HUES48 (cell line): ENCODE measurements around the gene RHOV.

Source experiments
- H3K27ac ChIP-seq: one replicate; pipeline ENCODE4 v1.7.0; 2013; ENCODE audit warnings: low read depth, low read length, inconsistent platforms
- H3K27me3 ChIP-seq: 2 replicates; pipeline ENCODE4 v1.6.1; 2013; ENCODE audit warnings: mild to moderate bottlenecking, low read length; ENCODE audit not compliant: control insufficient read depth, insufficient read depth
- H3K36me3 ChIP-seq: 2 replicates; pipeline ENCODE4 v1.6.1; 2013; ENCODE audit warnings: low read length; ENCODE audit not compliant: control insufficient read depth, insufficient read depth
- H3K4me1 ChIP-seq: 2 replicates; pipeline ENCODE4 v1.6.1; 2013; ENCODE audit warnings: mild to moderate bottlenecking, low read length; ENCODE audit not compliant: control insufficient read depth, insufficient read depth
- H3K4me3 ChIP-seq: 2 replicates; pipeline ENCODE4 v1.5.1; 2013; ENCODE audit warnings: mild to moderate bottlenecking, low read depth, low read length
- H3K9ac ChIP-seq: 2 replicates; pipeline ENCODE4 v1.6.1; 2013; ENCODE audit warnings: mild to moderate bottlenecking, low read depth, low read length, moderate library complexity
- H3K9me3 ChIP-seq: 2 replicates; pipeline ENCODE4 v1.6.1; 2013; ENCODE audit warnings: low read length; ENCODE audit not compliant: control insufficient read depth, insufficient read depth

RHOV gene

DNA sequence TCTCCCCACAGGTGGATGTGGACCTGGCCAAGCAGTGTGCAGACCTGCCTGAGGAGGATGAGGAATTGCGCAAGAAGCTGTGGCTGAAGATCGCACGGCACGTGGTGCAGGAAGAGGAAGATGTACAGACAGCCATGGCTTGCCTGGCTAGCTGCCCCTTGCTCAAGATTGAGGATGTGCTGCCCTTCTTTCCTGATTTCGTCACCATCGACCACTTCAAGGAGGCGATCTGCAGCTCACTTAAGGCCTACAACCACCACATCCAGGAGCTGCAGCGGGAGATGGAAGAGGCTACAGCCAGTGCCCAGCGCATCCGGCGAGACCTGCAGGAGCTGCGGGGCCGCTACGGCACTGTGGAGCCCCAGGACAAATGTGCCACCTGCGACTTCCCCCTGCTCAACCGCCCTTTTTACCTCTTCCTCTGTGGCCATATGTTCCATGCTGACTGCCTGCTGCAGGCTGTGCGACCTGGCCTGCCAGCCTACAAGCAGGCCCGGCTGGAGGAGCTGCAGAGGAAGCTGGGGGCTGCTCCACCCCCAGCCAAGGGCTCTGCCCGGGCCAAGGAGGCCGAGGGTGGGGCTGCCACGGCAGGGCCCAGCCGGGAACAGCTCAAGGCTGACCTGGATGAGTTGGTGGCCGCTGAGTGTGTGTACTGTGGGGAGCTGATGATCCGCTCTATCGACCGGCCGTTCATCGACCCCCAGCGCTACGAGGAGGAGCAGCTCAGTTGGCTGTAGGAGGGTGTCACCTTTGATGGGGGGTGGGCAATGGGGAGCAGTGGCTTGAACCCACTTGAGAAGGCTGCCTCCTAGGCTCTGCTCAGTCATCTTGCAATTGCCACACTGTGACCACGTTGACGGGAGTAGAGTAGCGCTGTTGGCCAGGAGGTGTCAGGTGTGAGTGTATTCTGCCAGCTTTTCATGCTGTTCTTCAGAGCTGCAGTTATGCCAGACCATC is 28.8 kb upstream of the RHOV start:
- no peak overlapping the region for H3K27ac ChIP-seq
- no peak overlapping the region for H3K4me3 ChIP-seq
- H3K9ac ChIP-seq, result no peak overlapping the region
- peaks cover 10% of the 10 kb centered on the region for H3K4me1 ChIP-seq
- H3K27me3 ChIP-seq, result no peaks in the 10 kb centered on the region
- H3K36me3 ChIP-seq, result peaks cover 60% of the 10 kb centered on the region
- H3K9me3 ChIP-seq, result no peaks in the 10 kb centered on the region

DNA sequence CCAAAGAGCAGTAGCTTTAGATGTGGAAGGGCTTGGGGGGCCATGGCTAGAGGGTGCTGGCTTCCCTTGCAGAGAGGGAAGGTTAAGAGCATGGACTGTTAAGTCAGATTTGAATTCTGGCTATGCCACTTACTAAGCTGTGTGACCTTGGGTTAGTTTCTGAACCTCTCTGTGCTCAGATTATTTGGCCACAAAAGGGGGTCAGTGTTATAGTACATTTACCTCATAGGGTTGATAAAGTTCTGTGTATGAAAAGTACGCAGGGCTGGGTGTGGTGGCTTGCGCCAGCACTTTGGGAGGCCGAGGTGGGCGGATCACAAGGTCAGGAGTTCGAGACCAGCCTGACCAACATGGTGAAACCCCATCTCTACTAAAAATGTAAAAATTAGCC is 27.0 kb upstream of the RHOV start:
- H3K9ac ChIP-seq, result no peak overlapping the region
- H3K9me3 ChIP-seq, result no peaks in the 10 kb centered on the region
- peaks cover 3% of the 10 kb centered on the region; the same call in 1 of the 2 replicates for H3K4me1 ChIP-seq
- H3K36me3 ChIP-seq, result peaks cover 75% of the 10 kb centered on the region
- H3K27ac ChIP-seq, result no peak overlapping the region
- no peaks in the 10 kb centered on the region for H3K27me3 ChIP-seq
- no peak overlapping the region for H3K4me3 ChIP-seq

DNA sequence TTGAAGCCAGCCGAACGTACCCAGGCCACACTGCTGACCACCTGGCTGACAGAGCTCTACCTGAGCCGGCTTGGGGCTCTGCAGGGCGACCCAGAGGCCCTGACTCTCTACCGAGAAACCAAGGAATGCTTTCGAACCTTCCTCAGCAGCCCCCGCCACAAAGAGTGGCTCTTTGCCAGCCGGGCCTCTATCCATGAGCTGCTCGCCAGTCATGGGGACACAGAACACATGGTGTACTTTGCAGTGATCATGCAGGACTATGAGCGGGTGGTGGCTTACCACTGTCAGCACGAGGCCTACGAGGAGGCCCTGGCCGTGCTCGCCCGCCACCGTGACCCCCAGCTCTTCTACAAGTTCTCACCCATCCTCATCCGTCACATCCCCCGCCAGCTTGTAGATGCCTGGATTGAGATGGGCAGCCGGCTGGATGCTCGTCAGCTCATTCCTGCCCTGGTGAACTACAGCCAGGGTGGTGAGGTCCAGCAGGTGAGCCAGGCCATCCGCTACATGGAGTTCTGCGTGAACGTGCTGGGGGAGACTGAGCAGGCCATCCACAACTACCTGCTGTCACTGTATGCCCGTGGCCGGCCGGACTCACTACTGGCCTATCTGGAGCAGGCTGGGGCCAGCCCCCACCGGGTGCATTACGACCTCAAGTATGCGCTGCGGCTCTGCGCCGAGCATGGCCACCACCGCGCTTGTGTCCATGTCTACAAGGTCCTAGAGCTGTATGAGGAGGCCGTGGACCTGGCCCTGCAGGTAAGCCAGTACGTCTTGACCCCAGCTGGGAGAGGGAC is 26.4 kb upstream of the RHOV start:
- Histone ChIP-seq H3K9ac (no peak overlapping the region), H3K27me3 (no peaks in the 10 kb centered on the region), H3K27ac (no peak overlapping the region), H3K4me1 (peaks cover 2% of the 10 kb centered on the region), H3K36me3 (peaks cover 75% of the 10 kb centered on the region), H3K4me3 (no peak overlapping the region), H3K9me3 (no peaks in the 10 kb centered on the region)

DNA sequence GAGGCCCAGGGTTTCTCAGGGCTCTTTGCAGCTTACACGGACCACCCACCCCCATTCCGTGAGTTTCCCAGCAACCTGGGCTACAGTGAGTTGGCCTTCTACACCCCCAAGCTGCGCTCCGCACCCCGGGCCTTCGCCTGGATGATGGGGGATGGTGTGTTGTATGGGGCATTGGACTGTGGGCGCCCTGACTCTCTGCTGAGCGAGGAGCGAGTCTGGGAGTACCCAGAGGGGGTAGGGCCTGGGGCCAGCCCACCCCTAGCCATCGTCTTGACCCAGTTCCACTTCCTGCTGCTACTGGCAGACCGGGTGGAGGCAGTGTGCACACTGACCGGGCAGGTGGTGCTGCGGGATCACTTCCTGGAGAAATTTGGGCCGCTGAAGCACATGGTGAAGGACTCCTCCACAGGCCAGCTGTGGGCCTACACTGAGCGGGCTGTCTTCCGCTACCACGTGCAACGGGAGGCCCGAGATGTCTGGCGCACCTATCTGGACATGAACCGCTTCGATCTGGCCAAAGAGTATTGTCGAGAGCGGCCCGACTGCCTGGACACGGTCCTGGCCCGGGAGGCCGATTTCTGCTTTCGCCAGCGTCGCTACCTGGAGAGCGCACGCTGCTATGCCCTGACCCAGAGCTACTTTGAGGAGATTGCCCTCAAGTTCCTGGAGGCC is 25.6 kb upstream of the RHOV start:
- Histone ChIP-seq H3K4me3 (no peak overlapping the region), H3K9me3 (no peaks in the 10 kb centered on the region), H3K27ac (no peak overlapping the region), H3K4me1 (peaks cover 4% of the 10 kb centered on the region), H3K27me3 (no peaks in the 10 kb centered on the region), H3K9ac (no peak overlapping the region), H3K36me3 (peaks cover 70% of the 10 kb centered on the region)

DNA sequence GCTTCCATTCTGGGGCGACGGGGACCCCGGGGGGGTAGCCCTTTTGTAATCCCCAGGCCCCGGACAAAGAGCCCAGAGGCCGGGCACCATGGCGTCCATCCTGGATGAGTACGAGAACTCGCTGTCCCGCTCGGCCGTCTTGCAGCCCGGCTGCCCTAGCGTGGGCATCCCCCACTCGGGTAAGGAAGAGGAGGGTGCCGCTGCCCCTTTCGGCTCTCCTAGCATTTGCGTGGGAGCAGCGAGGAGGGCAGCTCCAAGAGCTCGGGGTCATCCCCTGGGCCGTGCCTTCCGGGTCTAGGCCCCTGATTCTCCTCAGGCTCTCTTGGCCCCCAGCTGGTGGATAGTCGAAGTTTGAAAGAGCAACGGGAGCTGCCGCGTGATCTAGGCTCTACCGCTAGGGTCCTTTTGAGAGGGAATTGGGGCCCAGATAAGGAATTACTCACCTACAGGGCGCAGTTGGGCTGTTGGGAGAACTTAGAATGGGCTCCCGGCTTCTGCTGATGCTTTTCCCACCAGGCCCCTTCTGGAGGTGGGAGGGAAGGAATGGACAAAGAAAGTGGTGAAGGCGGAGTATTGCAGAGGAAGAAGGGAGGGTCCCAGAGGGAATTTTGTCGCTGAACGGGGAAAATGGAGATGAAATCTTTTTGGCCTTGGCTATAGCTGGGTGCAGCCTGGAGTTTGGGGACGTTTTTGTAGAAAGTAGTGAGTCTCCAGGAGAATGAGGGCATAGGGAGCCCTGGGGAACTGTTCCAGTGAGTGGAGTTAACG is 20.8 kb upstream of the RHOV start:
- H3K27ac ChIP-seq, result peak overlapping the region; percentile 91
- H3K27me3 ChIP-seq, result peaks cover 5% of the 10 kb centered on the region
- H3K36me3 ChIP-seq, result peaks cover 38% of the 10 kb centered on the region
- H3K9me3 ChIP-seq, result no peaks in the 10 kb centered on the region
- H3K9ac ChIP-seq, result peak overlapping the region; percentile 74
- peaks cover 10% of the 10 kb centered on the region for H3K4me1 ChIP-seq
- peak overlapping the region; percentile 87 for H3K4me3 ChIP-seq

DNA sequence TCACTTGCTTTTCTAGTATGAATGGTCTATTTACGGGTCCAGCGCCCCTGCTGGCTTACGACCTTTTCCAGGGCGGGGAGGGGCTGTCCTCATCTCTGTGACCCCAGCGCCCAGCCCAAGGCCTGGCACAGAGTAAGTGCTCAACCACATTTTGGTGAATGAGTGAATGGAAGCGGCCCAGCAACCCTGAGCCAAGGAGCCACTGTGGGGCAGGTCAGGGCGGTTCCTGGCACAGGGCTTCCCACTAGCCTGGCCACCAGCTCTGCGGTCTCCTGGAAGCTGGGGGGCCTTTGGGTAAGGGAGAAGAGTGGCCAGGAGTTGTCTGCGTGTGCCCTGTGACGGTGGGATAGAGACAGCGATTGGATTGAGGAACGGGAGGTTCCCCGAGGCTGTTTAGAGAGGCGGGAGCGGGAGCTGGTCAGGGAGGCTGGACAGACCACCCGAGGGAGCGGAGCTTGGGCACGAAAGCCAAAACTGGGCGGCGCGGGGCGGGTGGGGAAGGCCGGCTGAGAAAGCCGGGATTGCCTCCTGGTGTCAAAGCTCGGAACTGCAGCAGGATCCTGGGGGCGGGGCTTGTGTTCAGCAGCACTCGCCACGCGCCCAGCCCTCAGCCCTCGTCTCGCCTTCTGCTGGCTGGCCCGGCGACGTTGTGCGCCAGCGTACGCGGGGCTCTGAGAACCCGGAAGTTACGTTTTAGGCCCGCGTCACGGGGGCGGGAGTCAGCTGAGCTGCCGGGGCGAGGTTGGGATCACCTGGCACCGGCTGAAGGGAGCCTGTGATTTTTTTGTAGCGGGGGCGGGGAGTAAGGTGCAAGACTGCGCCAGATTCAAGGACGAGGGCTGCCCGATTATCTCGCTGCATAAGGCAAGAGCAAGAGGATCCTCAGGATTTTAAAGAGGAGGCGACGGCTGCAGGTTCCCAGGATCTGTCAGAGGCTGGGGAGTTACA is 20.0 kb upstream of the RHOV start, which contains the start of gene VPS18:
TSS of gene VPS18 (plus strand) at position 718 of the 948 bp plus-strand sequence. CDS start 319 bp downstream, outside the sequence.
- no peaks in the 10 kb centered on the region for H3K9me3 ChIP-seq
- H3K36me3 ChIP-seq, result peaks cover 29% of the 10 kb centered on the region
- peaks cover 10% of the 10 kb centered on the region for H3K4me1 ChIP-seq
- H3K9ac ChIP-seq, result peak within 1 kb of the TSS; percentile 74
- peak within 1 kb of the TSS; percentile 87 for H3K4me3 ChIP-seq
- H3K27ac ChIP-seq, result peak within 1 kb of the TSS; percentile 91
- peaks cover 5% of the 10 kb centered on the region for H3K27me3 ChIP-seq

DNA sequence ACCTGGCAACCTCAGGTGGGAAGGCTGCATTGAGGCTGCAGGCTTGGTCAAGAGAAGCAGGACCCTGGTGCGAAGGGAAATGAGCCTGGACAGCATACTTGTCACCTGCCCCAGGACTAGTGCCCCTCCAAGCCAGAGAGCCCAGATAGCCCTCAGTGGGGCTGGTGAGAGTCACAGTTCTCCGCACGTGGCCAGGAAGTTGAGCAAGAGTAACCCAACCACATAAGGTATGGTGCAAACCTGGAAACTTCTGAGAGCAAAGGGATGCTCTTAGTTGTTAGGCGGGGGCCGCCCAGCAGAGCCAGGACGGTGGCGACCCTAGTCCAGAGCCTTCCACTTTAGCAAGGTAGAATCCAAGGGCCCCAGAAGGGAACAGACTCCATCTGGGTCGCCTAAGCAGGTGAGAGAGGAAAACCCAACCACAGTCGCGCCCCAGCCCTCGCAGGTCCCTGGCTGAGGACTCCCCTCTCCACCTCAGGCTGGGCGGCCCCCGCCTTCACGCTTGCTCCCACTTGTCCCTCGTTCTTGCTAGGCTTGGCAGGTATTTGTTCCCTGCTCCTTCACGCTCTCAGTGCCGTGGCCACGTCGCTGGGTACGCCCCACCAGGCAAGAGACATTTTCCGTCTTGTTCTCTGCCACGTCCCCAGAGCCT is 19.1 kb upstream of the RHOV start:
- Histone ChIP-seq H3K27ac (no peak overlapping the region), H3K9me3 (no peaks in the 10 kb centered on the region), H3K36me3 (peaks cover 21% of the 10 kb centered on the region), H3K4me3 (no peak overlapping the region), H3K27me3 (peaks cover 5% of the 10 kb centered on the region), H3K4me1 (peaks cover 10% of the 10 kb centered on the region), H3K9ac (no peak overlapping the region)

DNA sequence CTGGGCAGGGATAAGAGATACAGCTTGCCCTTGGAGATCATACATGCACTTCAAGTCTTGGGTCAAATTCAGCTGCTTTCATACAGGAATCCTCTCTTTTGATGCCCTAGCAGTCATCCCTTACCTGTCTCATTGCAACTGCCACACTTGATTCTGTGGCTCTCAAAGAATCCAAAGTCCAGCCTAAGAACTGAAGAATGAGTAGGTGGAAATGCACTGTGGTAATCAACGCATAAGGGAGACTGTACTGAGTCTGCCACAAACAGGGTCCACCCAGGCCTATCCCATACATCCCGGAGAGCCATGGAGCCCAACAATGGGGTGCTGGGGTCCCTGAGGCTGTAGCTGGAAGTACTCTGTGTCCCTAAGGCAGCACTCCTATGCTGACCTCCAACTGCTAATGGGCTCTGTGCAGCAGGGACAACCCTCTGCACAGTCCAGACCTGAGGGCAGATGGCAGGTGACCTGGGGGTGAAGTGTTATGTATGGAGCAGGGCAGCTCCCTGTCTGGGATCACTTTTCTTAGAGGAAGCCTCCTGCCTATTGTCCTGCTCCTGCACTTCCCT is 18.5 kb upstream of the RHOV start:
- H3K4me3 ChIP-seq, result no peak overlapping the region
- peaks cover 18% of the 10 kb centered on the region for H3K36me3 ChIP-seq
- no peaks in the 10 kb centered on the region for H3K9me3 ChIP-seq
- peaks cover 10% of the 10 kb centered on the region for H3K4me1 ChIP-seq
- H3K27me3 ChIP-seq, result peaks cover 5% of the 10 kb centered on the region
- H3K27ac ChIP-seq, result no peak overlapping the region
- no peak overlapping the region for H3K9ac ChIP-seq

DNA sequence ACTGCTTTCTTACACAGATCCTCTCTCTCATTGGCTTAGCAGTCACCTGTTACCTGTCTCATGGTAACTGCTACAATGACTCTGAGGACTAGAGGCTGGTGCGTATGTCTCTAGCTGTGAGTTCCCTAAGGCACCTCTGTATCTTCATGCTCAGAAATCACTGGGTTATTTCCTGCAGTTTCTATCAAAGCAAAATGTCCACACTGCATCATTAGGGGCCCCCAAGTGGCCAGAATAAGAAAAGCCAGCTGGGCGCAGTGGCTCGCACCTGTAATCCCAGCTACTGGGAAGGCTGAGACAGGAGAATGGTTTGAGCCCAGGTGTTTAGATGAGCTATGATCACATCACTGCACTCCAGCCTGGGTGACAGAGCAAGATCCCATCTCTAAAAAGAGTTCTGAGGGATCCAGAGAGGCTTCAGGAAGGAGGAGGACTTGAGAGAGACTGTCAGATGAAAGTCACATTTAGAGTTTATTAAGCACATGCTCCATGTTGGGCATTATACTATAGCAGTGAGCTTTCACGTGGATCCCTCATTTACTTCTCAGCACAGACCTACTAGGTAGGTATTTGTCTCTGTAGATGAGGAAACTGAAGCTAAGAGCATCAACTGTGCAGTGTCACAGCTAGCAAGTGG is 17.9 kb upstream of the RHOV start:
- Histone ChIP-seq H3K4me1 (peaks cover 10% of the 10 kb centered on the region), H3K4me3 (no peak overlapping the region), H3K9me3 (no peaks in the 10 kb centered on the region), H3K9ac (no peak overlapping the region), H3K36me3 (peaks cover 12% of the 10 kb centered on the region), H3K27ac (no peak overlapping the region), H3K27me3 (peaks cover 5% of the 10 kb centered on the region)
